HG03469 (cell line): ENCODE data around the gene PSMB4.
"Not testable (repeated sequence)": the region's sequence is repeated elsewhere in the genome, so short reads cannot be mapped to it uniquely, and the experiment has no call there.

Source experiments
- ATAC-seq: cut with Tn5 transposase; IDR thresholded peaks from one replicate; pipeline ENCODE4 v1.9.1; 2021; ENCODE audit warnings: mild to moderate bottlenecking, moderate library complexity, moderate number of reproducible peaks; ENCODE audit not compliant: unreplicated experiment

The PSMB4 gene

GRCh38 chr1:151437396-151437795, 38.0 kb downstream of the PSMB4 start:
- not testable (repeated sequence) for ATAC-seq

- ATAC-seq = peak; percentile 44
Measured at GRCh38 chr1:151443846-151444782, 44.7 kb downstream of the PSMB4 start.

- ATAC-seq = no peak
Measured at GRCh38 chr1:151444783-151445177, 45.4 kb downstream of the PSMB4 start.

GRCh38 chr1:151447696-151448095, 48.3 kb downstream of the PSMB4 start:
- ATAC-seq = no peak
